SK-N-SH treated with all-trans-retinoic acid at 6 μM for 48 hours (cell line): ENCODE data around the gene GRIK4.

Experiments
- ARNTL ChIP-seq: fragments of 450-650 bp; formaldehyde crosslinking; IDR thresholded peaks from 2 replicates; pipeline ENCODE4 v1.5.0; 2020; ENCODE audit warnings: low read depth, mild to moderate bottlenecking, moderate library complexity, borderline replicate concordance
- BACH2 ChIP-seq: fragments of 250-450 bp; sonication (Bioruptor Pico); IDR thresholded peaks from 2 replicates; pipeline ENCODE4 v1.9.0; 2021; ENCODE audit warnings: mild to moderate bottlenecking, borderline replicate concordance
- ESRRG ChIP-seq: fragments of 250-450 bp; sonication (Bioruptor Pico); IDR thresholded peaks from 2 replicates; pipeline ENCODE4 v1.6.1; 2021; ENCODE audit warnings: mild to moderate bottlenecking
- ISL1 ChIP-seq: fragments of 250-450 bp; sonication (Bioruptor Pico); IDR thresholded peaks from 2 replicates; pipeline ENCODE4 v2.1.2; 2022; ENCODE audit warnings: mild to moderate bottlenecking, moderate library complexity
- PATZ1 ChIP-seq: fragments of 250-450 bp; sonication (Bioruptor Pico); IDR thresholded peaks from 2 replicates; pipeline ENCODE4 v1.8.0; 2020; ENCODE audit warnings: mild to moderate bottlenecking, moderate library complexity, borderline replicate concordance
- SNAI2 ChIP-seq: fragments of 250-450 bp; sonication (Bioruptor Pico); IDR thresholded peaks from 2 replicates; pipeline ENCODE4 v1.5.0; 2020; ENCODE audit warnings: mild to moderate bottlenecking, moderate library complexity
- TOX ChIP-seq: fragments of 250-450 bp; sonication (Bioruptor Pico); IDR thresholded peaks from 2 replicates; pipeline ENCODE4 v1.8.0; 2021; ENCODE audit warnings: mild to moderate bottlenecking, moderate library complexity, borderline replicate concordance
- ZFP3 ChIP-seq: fragments of 250-450 bp; sonication (Bioruptor Pico); IDR thresholded peaks from 2 replicates; pipeline ENCODE4 v1.5.0; 2020; ENCODE audit warnings: mild to moderate bottlenecking, moderate library complexity
- ZFP30 ChIP-seq: fragments of 450-650 bp; formaldehyde crosslinking; IDR thresholded peaks from 2 replicates; pipeline ENCODE4 v1.5.0; 2022; ENCODE audit warnings: mild to moderate bottlenecking, moderate library complexity
- ZNF70 ChIP-seq: fragments of 450-650 bp; formaldehyde crosslinking; IDR thresholded peaks from 2 replicates; pipeline ENCODE4 v1.5.0; 2020; ENCODE audit warnings: mild to moderate bottlenecking, moderate library complexity
- ZNF8 ChIP-seq: fragments of 450-650 bp; formaldehyde crosslinking; IDR thresholded peaks from 2 replicates; pipeline ENCODE4 v1.5.0; 2020; ENCODE audit warnings: mild to moderate bottlenecking, moderate library complexity
- TF ChIP-seq, protein P1 (sequence below): fragments of 250-450 bp; sonication (Bioruptor Pico); IDR thresholded peaks from 2 replicates; pipeline ENCODE4 v1.5.1; 2021; ENCODE audit warnings: mild to moderate bottlenecking, moderate library complexity
- TF ChIP-seq, protein P2 (sequence below): fragments of 250-450 bp; sonication (Bioruptor Pico); IDR thresholded peaks from 2 replicates; pipeline ENCODE4 v1.5.1; 2020; ENCODE audit warnings: low read depth, mild to moderate bottlenecking, moderate library complexity

DNA sequence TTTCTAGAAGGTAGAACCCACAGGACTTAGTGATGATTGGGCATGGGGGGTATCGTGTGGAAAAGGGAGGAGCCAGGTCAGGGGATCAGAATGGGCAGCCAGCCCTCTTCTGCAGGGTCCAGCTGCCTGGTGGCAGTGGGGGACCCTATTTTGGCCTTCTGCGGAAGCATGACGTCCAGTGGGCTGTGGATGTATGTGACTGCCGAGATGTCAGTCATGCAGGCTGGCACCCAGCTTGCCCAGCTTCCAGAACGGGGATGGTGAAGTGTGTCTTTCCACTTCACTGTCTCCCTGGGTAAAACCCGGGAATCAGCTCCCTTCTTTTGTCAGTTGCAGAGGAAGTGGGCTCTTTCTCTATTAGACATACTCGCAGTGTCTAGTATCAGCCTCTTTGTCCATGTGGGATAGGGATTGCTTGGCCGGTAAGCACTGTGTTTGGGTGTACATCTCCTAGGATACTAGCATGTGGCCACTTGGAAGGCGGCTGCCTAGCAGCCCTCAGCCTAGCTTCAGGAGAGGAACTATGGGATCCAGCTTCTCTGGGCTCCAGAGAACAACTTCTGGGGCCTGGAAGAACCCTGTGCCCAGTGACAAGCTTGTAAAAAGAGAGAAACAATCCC, 51.4 kb downstream of the GRIK4 start:
- TF ChIP-seq PATZ1 (CRISPR knock-in tag): no peak
- no peak for TF ChIP-seq ESRRG (CRISPR knock-in tag)
- TF ChIP-seq, protein P1, sequence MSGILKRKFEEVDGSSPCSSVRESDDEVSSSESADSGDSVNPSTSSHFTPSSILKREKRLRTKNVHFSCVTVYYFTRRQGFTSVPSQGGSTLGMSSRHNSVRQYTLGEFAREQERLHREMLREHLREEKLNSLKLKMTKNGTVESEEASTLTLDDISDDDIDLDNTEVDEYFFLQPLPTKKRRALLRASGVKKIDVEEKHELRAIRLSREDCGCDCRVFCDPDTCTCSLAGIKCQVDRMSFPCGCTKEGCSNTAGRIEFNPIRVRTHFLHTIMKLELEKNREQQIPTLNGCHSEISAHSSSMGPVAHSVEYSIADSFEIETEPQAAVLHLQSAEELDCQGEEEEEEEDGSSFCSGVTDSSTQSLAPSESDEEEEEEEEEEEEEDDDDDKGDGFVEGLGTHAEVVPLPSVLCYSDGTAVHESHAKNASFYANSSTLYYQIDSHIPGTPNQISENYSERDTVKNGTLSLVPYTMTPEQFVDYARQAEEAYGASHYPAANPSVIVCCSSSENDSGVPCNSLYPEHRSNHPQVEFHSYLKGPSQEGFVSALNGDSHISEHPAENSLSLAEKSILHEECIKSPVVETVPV (CRISPR knock-in tag): no peak
- no peak for TF ChIP-seq BACH2 (CRISPR knock-in tag)
- no peak for TF ChIP-seq TOX
- no peak for TF ChIP-seq ISL1
- TF ChIP-seq SNAI2 (CRISPR knock-in tag): no peak
- TF ChIP-seq ARNTL (CRISPR knock-in tag): no peak
- TF ChIP-seq ZFP30 (CRISPR knock-in tag): no peak
- TF ChIP-seq ZFP3: no peak
- TF ChIP-seq, protein P2, sequence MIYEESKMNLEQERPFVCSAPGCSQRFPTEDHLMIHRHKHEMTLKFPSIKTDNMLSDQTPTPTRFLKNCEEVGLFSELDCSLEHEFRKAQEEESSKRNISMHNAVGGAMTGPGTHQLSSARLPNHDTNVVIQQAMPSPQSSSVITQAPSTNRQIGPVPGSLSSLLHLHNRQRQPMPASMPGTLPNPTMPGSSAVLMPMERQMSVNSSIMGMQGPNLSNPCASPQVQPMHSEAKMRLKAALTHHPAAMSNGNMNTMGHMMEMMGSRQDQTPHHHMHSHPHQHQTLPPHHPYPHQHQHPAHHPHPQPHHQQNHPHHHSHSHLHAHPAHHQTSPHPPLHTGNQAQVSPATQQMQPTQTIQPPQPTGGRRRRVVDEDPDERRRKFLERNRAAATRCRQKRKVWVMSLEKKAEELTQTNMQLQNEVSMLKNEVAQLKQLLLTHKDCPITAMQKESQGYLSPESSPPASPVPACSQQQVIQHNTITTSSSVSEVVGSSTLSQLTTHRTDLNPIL: no peak
- no peak for TF ChIP-seq ZNF70 (CRISPR knock-in tag)
- TF ChIP-seq ZNF8 (CRISPR knock-in tag): no peak
